ENCODE data around the gene CD2.

GRCh38 chr1:116739371-116740012, 14.7 kb upstream of the CD2 start:
- no peak for TF ChIP-seq CTCF (IDR thresholded peaks at IDR 0.05)
- no peak for TF ChIP-seq POLR2A (IDR thresholded peaks at IDR 0.05)

Measured in tibial nerve (tissue), 3 donors.